ENCODE data around the gene BLNK.
"Not testable (repeated sequence)": the region's sequence is repeated elsewhere in the genome, so short reads cannot be mapped to it uniquely, and the experiment has no call there.

BLNK gene

GRCh38 chr10:96218826-96219225 lies 52.5 kb downstream of the BLNK start:
- no peak for DNase-seq

- DNase-seq = no peak
Observed at GRCh38 chr10:96217711-96218110, 53.7 kb downstream of the BLNK start.

DNA sequence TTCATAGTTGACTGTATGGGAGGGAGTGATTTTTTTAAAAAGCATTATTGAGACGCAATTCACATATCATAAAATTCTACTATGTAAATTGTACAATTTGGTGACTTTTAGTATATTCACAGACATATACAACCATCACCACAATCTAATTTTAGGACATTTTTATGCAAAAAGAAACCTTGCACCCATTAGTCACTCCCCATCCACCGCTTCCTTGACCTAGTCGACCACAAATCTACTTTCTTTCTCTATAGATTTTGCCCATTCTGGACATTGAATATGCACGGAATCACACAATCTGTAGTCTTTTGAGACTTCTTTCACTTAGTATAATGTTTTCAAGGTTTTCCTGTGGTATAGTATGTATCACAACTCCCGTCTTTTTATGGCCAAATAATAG lies 54.6 kb downstream of the BLNK start:
- DNase-seq = no peak

DNA sequence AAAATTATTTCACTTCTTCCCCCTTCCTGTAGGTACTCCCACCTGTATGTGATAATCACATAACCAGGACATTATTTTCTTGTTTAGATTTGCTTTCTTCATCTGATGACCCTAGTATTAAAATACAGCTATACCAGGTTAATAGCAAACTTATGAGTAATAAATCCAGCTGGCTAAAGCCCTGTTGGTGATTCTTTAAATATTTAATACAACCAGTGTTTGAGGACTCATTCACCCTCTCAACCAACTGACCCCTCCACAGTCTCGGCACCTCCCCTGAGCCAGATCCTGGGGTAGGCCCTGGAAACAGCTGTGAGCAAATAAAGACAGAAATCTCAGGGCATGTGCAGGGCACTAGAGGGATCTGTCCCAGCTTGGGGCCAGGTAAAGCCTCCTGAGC lies 58.5 kb downstream of the BLNK start:
- DNase-seq = no peak

- no peak for DNase-seq
Observed at GRCh38 chr10:96211764-96212163, 59.6 kb downstream of the BLNK start.

DNA sequence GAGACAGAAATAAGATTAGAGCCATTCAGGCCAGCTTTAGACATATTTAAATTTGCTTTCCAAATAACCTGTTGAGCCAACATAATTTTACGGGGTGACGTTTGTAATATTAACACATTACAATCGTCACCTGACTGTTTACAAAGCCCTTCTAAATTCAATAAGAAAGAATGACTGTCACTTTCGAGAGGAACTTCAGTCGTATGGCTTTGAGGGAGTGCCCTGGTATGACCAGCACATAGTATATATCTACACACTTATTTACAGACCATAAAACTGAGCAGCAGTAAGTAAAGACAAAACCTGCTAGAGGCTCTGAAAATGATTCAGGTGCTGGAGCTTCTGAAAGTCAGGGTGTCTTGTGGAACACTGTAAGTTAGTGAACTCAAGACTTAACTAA lies 62.4 kb downstream of the BLNK start:
- no peak for DNase-seq

- no peak for DNase-seq
Observed at GRCh38 chr10:96208271-96208670, 63.1 kb downstream of the BLNK start.

- no peak for DNase-seq
Observed at GRCh38 chr10:96205580-96205979, 65.8 kb downstream of the BLNK start.

DNA sequence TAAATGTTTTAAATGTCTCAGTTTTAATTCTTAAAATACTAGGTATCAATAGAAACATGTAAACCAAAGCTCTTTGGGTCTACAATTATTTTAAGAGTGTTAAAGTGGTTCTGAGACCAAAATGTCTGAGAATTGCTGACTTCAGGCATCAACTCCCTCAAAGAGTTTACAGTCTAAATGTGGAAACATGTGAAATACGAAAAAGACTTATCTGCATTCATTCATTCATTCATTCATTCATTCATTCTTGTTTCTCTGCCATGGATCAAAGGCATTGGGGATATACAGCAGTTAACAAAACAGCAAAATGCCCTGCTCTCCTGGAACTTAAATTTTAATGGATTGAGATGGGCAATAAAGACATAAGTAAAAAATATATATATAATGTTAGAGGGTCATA lies 69.8 kb downstream of the BLNK start:
- DNase-seq = no peak

- not testable (repeated sequence) for DNase-seq
Observed at GRCh38 chr10:96189505-96189904, 81.9 kb downstream of the BLNK start.

- no peak for DNase-seq
Observed at GRCh38 chr10:96188916-96189315, 82.5 kb downstream of the BLNK start.

DNA sequence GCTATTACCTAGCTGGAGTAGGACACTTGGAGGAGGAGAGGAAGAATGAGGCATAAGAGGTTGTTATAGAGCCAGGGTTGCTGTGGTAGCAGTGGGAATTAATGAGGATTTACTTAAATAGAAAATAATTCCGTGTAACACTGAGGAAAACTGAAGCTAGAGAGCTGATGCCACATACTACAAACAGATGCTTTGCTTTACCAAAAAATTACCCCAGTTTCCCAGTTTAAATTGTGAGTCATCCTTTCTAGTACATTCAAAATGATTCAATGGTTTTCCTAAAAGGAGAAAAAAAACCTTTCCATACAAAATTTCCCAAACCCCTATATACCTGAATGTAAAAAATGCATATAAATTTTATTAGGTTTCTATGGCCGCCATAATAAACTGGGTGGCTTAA lies 82.9 kb downstream of the BLNK start:
- no peak for DNase-seq

- no peak for DNase-seq
Observed at GRCh38 chr10:96176985-96177384, 94.4 kb downstream of the BLNK start.

DNA sequence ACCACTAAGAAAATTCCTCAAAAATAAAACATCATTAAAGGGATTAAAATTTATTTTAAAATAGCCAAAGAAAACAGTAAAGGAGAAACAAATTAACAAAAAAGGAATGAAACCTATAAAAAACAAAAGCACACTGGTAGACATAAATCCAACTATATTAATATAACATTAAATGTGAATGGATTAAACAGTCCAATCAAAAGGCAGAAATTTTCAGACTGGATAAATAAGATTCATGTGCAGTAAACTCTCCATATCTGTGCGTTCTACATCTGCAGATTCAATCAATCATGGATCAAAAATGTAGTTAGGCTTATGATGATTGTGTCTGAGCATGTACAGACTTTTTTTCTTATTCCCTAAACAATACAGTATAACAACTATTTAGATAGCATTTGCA lies 98.7 kb downstream of the BLNK start:
- no peak for DNase-seq

DNA sequence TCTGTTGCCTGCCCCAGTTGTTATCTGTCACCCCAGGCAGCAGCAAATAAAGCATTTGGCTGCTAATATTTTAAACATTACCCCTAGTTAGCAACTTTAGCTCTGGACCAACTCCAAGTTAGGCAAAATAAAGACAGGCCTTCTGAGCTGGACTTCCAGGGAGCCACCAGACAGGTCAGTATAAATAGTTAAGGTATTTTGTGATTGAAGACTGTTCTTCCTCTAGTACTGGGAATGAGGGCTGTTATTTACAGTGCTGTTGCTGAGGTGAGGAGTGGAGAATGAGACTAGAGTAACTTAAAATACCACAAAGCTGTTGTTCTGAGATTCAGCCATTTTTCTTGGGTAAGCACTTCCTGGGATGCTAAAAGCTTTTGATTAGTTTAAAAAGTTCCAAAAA lies 101.1 kb downstream of the BLNK start:
- no peak for DNase-seq

DNA sequence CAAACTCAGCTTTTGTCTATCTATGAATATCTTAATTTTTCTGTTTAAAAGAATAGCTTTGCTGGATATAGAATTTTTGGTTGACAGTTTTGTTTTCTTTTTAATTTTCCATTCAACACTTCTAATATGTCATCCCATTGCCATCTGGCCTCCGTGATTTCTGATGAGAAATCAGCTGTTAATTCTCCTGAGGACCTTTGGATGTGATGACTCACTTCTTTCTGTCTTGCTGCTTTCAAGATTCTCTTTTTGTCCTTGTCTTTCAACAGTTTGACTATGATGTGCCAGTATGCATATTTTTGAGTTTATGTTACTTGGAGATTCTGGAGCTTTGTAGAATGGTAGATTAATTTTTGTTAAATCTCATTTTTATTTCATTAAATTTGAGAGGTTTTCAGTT lies 102.8 kb downstream of the BLNK start:
- no peak for DNase-seq

DNA sequence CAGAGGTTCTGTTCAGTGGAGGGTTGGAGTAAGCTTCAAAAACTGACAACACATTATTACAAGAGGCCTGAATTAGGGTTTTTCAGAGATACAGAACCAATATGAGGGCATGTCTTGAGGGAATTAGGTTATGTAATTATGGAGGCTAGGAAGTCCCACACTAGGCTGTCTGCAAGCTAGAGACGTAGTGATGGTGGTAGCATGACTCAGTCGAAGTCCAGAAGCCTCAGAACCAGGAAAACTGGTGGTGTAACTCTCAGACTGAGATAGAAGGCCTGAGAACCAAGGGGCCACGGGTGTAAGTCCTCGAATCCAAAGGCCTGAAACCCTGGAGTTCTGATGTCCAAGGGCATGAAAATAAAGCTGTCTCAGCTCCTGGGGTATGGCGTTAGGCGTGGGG lies 105.6 kb downstream of the BLNK start:
- DNase-seq = no peak

GRCh38 chr10:96153070-96153469 lies 118.3 kb downstream of the BLNK start:
- no peak for DNase-seq

- DNase-seq = no peak
Observed at GRCh38 chr10:96152437-96152836, 118.9 kb downstream of the BLNK start.
